K562 (cell line): Measurements from ENCODE around the gene GPR25. TPM values are rescaled to one million over a fixed set of nuclear protein-coding genes. Genes with fewer than 3 reads are reported as not detected.

Experiments used
- EP300 ChIP-seq: IDR thresholded peaks from 2 replicates; pipeline ENCODE4 v1.6.1; 2012; ENCODE audit warnings: low read length, improper control_type of control experiment
- HMBOX1 ChIP-seq: sonication (generic); IDR thresholded peaks from 2 replicates; pipeline ENCODE4 v1.6.1; 2016
- IRF9 ChIP-seq: fragments of 450-650 bp; IDR thresholded peaks from 2 replicates; pipeline ENCODE4 v1.6.1; 2016; ENCODE audit warnings: missing biosample characterization, missing genetic modification characterization
- RBM25 ChIP-seq: fragments of 200-400 bp; formaldehyde crosslinking; IDR thresholded peaks from 2 replicates; pipeline ENCODE4 v1.6.1; 2018; ENCODE audit warnings: low read length, low read depth, moderate library complexity; ENCODE audit not compliant: severe bottlenecking
- SMAD3 ChIP-seq: fragments of 450-650 bp; formaldehyde crosslinking; conservative IDR thresholded peaks from 2 replicates; pipeline ENCODE4 v1.4.0; 2020; ENCODE audit warnings: mild to moderate bottlenecking
- ZFP1 ChIP-seq: fragments of 450-650 bp; formaldehyde crosslinking; IDR thresholded peaks from 2 replicates; pipeline ENCODE4 v1.4.0; 2020; ENCODE audit warnings: mild to moderate bottlenecking, mixed read lengths
- ZKSCAN3 ChIP-seq: fragments of 250-450 bp; sonication (Bioruptor Pico); IDR thresholded peaks from 2 replicates; pipeline ENCODE4 v1.4.0; 2020
- ZNF41 ChIP-seq: fragments of 250-450 bp; sonication (Bioruptor Pico); conservative IDR thresholded peaks from 2 replicates; pipeline ENCODE4 v1.4.0; 2020; ENCODE audit warnings: mild to moderate bottlenecking
- ZNF449 ChIP-seq: fragments of 250-450 bp; sonication (Bioruptor Pico); IDR thresholded peaks from 2 replicates; pipeline ENCODE4 v1.8.0; 2022; ENCODE audit warnings: moderate library complexity, mild to moderate bottlenecking, inconsistent platforms
- ZNF592 ChIP-seq: fragments of 450-650 bp; IDR thresholded peaks from 2 replicates; pipeline ENCODE4 v1.6.1; 2017; ENCODE audit warnings: antibody characterized with exemption, mild to moderate bottlenecking
- ZNF639 ChIP-seq, 2 experiments: fragments of 200-800 bp in 1 of 2; sonication (Bioruptor generic) in 1 of 2; sonication (generic) in 1 of 2; formaldehyde crosslinking in 1 of 2; IDR thresholded peaks in 1 of 2; conservative IDR thresholded peaks in 1 of 2; 2 replicates each; pipeline versions ENCODE4 v1.5.0 to v1.6.1; 2016 to 2020; ENCODE audit warnings: missing compliant biosample characterization in 1 of 2, missing genetic modification characterization in 1 of 2, missing genetic modification reagents in 1 of 2
- ZNF764 ChIP-seq: fragments of 250-450 bp; sonication (Bioruptor Pico); IDR thresholded peaks from 2 replicates; pipeline ENCODE4 v1.4.0; 2020; ENCODE audit warnings: low read depth, mild to moderate bottlenecking, moderate library complexity
- polyA plus RNA-seq, 8 experiments: library from polyadenylated mRNA; depleted of rRNA in 4 of 8; stranded (reverse) in 5 of 8; unstranded in 3 of 8; fragments of >200 nt; fragmentation: Nextera tagmentation in 2 of 8; fragmentation: Illumina TruSeq in 1 of 8; extraction: Ambion mirVana in 2 of 8; extraction: Trizol in 1 of 8; gene quantifications; 2 replicates each; pipeline versions ENCODE4 v1.2.1 to v1.2.3, GENCODE V29; 2011 to 2014; ENCODE audit warnings: inconsistent platforms in 1 of 8, missing spikeins in 1 of 8
- total RNA-seq, 7 experiments: library from RNA; depleted of rRNA in 6 of 7; stranded (reverse); fragments of >200 nt in 6 of 7; fragmentation: Illumina TruSeq in 2 of 7; extraction: Trizol in 2 of 7; gene quantifications; 2 replicates each; pipeline versions ENCODE4 v1.2.1 to v1.2.3, GENCODE V29; 2011 to 2021; ENCODE audit warnings: low replicate concordance in 1 of 7

Gene GPR25
- total and polyA plus RNA-seq, 9 of the 15 experiments (the other 6 are each of a cell fraction or from before 2014, with no cell fraction given) = not detected

GRCh38 chr1:200886594-200886993, 13.8 kb downstream of the GPR25 start (continued):
- TF ChIP-seq ZNF449 = peak; percentile 86; the same call in 1 of the 2 replicates
- TF ChIP-seq ZFP1 (CRISPR knock-in tag) = peak; percentile 68; the same call in 1 of the 2 replicates
- no peak for TF ChIP-seq RBM25
- peak; percentile 74 for TF ChIP-seq IRF9 (tag)
- peak; percentile 87 for TF ChIP-seq HMBOX1
- TF ChIP-seq ZNF41 = peak; percentile 83; the same call in 1 of the 2 replicates
- peak; percentile 97 for TF ChIP-seq SMAD3 (CRISPR knock-in tag)
- TF ChIP-seq ZKSCAN3 (CRISPR knock-in tag) = 0 out of 2 replicates have a peak, but pooled peaks have one; percentile 21
- no peak for TF ChIP-seq ZNF764 (CRISPR knock-in tag)
- peak in 1 of 2 experiments; percentile 89; a peak in 2 of 4 replicates for TF ChIP-seq ZNF639 (CRISPR knock-in tag; conservative IDR thresholded peaks at IDR 0.05 in 1 of 2, IDR thresholded peaks at IDR 0.05 in 1 of 2)
- TF ChIP-seq EP300 = no peak; the same call in 1 of the 2 replicates
- peak; percentile 87 for TF ChIP-seq ZNF592
